HG02884 (cell line): ENCODE data around the gene SLC22A8.
"Not testable (repeated sequence)": the region's sequence is repeated elsewhere in the genome, so short reads cannot be mapped to it uniquely, and the experiment has no call there.

ENCODE experiments used
- ATAC-seq: cut with Tn5 transposase; IDR thresholded peaks from one replicate; pipeline ENCODE4 v1.9.1; 2021; ENCODE audit warnings: mild to moderate bottlenecking, moderate library complexity; ENCODE audit not compliant: unreplicated experiment

SLC22A8 gene

GRCh38 chr11:63015521-63016215, at the start of gene SLC22A8:
TSS of gene SLC22A8 (minus strand) at chr11:63015841. CDS start at chr11:63014958, 883 bp downstream.
- ATAC-seq = no peak

GRCh38 chr11:63046203-63046602, 30.6 kb upstream of the SLC22A8 start:
- ATAC-seq = not testable (repeated sequence)

- ATAC-seq = no peak
Observed at GRCh38 chr11:63042596-63042995, 27.0 kb upstream of the SLC22A8 start.

- ATAC-seq = no peak
Observed at GRCh38 chr11:63032457-63032856, 16.8 kb upstream of the SLC22A8 start.

- ATAC-seq = no peak
Observed at GRCh38 chr11:63023841-63024648, 8.4 kb upstream of the SLC22A8 start.

GRCh38 chr11:63023222-63023814, 7.7 kb upstream of the SLC22A8 start:
- ATAC-seq = no peak

GRCh38 chr11:63022441-63022840, 6.8 kb upstream of the SLC22A8 start:
- no peak for ATAC-seq

- no peak for ATAC-seq
Observed at GRCh38 chr11:63020671-63021291, 5.1 kb upstream of the SLC22A8 start.

GRCh38 chr11:63019506-63019905, 3.9 kb upstream of the SLC22A8 start:
- no peak for ATAC-seq

GRCh38 chr11:63017306-63017974, 1.8 kb upstream of the SLC22A8 start:
- ATAC-seq = no peak

- no peak for ATAC-seq
Observed at GRCh38 chr11:63014408-63015055, 1.1 kb downstream of the SLC22A8 start.

GRCh38 chr11:63012839-63013238, 2.8 kb downstream of the SLC22A8 start:
- ATAC-seq = no peak

- no peak for ATAC-seq
Observed at GRCh38 chr11:63012430-63012829, 3.2 kb downstream of the SLC22A8 start.

GRCh38 chr11:63010934-63011439, 4.7 kb downstream of the SLC22A8 start:
- no peak for ATAC-seq

GRCh38 chr11:63007920-63008319, 7.7 kb downstream of the SLC22A8 start:
- no peak for ATAC-seq

GRCh38 chr11:63001456-63001855, 14.2 kb downstream of the SLC22A8 start:
- ATAC-seq = no peak

- no peak for ATAC-seq
Observed at GRCh38 chr11:62999649-63000048, 16.0 kb downstream of the SLC22A8 start.

- ATAC-seq = no peak
Observed at GRCh38 chr11:62999156-62999555, 16.5 kb downstream of the SLC22A8 start.

- ATAC-seq = no peak
Observed at GRCh38 chr11:62996271-62996670, 19.4 kb downstream of the SLC22A8 start.

- no peak for ATAC-seq
Observed at GRCh38 chr11:62994775-62995174, 20.9 kb downstream of the SLC22A8 start.
